Stimulated activated CD8-positive, alpha-beta memory T cell treated with anti-CD3 and anti-CD28 coated beads, Interleukin-7, amount 100 ng/mL, for 24 hours (primary cell): ENCODE results near the gene DSCAML1.

Source experiments
- DNase-seq: peaks from one replicate; pipeline ENCODE4 v3.0.0-alpha.2; 2020; ENCODE audit warnings: low read depth

DSCAML1 gene

GRCh38 chr11:117796872-117797529, at the start of gene DSCAML1:
Gene DSCAML1 (minus strand): TSS chr11:117797216. CDS start chr11:117797079, 137 bp downstream.
- no peak for DNase-seq

GRCh38 chr11:117843666-117844484, 46.9 kb upstream of the DSCAML1 start:
- peak; percentile 73 for DNase-seq

GRCh38 chr11:117842131-117842941, 45.3 kb upstream of the DSCAML1 start:
- DNase-seq, result no peak

- DNase-seq, result no peak
Measured at GRCh38 chr11:117841551-117842031, 44.6 kb upstream of the DSCAML1 start.

GRCh38 chr11:117840881-117841550, 44.0 kb upstream of the DSCAML1 start:
- no peak for DNase-seq

- DNase-seq, result no peak
Measured at GRCh38 chr11:117839936-117840813, 43.2 kb upstream of the DSCAML1 start.

GRCh38 chr11:117839380-117839881, 42.4 kb upstream of the DSCAML1 start:
- no peak for DNase-seq

GRCh38 chr11:117838901-117839300, 41.9 kb upstream of the DSCAML1 start:
- no peak for DNase-seq

- DNase-seq, result no peak
Measured at GRCh38 chr11:117837791-117838190, 40.8 kb upstream of the DSCAML1 start.

- DNase-seq, result no peak
Measured at GRCh38 chr11:117837070-117837776, 40.2 kb upstream of the DSCAML1 start.

- no peak for DNase-seq
Measured at GRCh38 chr11:117836077-117836960, 39.3 kb upstream of the DSCAML1 start.

GRCh38 chr11:117835576-117835975, 38.6 kb upstream of the DSCAML1 start:
- DNase-seq, result no peak

GRCh38 chr11:117834838-117835443, 37.9 kb upstream of the DSCAML1 start:
- no peak for DNase-seq

GRCh38 chr11:117834068-117834810, 37.2 kb upstream of the DSCAML1 start:
- no peak for DNase-seq

GRCh38 chr11:117833401-117833891, 36.4 kb upstream of the DSCAML1 start:
- no peak for DNase-seq

- DNase-seq, result no peak
Measured at GRCh38 chr11:117832511-117832910, 35.5 kb upstream of the DSCAML1 start.

- no peak for DNase-seq
Measured at GRCh38 chr11:117831661-117832415, 34.8 kb upstream of the DSCAML1 start.
